HG03060 (cell line): ENCODE measurements around the gene ASPSCR1.
"Not testable (repeated sequence)": the region's sequence is repeated elsewhere in the genome, so short reads cannot be mapped to it uniquely, and the experiment has no call there.

Experiments
- ATAC-seq: cut with Tn5 transposase; IDR thresholded peaks from one replicate; pipeline ENCODE4 v1.9.1; 2021; ENCODE audit warnings: low read depth, moderate number of reproducible peaks; ENCODE audit not compliant: unreplicated experiment

Gene ASPSCR1

DNA sequence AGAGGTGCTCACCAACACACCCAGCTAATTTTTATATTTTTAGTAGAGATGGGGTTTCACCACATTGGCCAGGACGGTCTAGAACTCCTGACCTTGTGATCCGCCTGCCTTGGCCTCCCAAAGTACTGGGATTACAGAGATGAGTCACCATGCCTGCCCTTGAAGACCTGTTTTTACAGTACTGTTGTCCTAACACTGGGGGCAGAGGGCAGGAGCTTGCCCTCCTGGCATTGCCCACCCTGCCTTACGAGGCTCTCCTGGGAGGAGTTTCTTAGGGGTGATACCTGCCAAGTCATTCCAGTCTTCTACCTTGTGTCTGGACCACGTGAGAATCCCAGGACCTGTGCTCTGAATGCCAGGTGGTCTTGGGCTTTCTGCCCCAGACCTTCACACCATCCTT, 2.7 kb downstream of the ASPSCR1 start:
- no peak for ATAC-seq

DNA sequence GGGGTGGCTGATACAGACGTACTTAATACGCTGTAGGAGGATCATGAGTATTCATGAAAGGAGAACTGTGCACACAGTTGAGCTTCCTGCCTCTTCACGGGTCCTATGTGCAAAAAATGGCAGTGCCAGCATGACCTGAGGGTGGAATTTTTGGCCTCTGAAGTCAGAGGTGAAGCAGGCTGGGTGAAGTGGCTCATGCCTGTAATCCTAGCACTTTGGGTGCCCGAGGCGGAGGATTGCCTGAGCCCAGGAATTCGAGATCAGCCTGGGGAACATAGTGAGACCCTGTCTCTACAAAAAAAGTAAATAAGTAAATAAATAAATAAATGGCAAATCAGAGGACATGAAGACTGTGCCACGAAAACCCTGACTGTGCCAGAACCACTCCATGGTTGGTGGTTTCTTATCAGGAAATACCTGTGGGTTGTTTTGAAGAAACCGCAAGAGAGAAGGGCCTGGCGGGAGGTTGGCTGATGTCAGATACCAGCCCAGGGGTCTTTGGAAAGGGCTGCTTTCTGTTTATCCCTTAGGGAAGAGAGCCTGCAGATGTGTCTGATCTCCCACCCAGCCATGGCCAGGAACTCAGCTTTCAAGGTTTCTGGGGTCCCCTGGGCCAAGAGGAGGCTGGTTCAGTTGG, 3.4 kb downstream of the ASPSCR1 start:
- no peak for ATAC-seq

DNA sequence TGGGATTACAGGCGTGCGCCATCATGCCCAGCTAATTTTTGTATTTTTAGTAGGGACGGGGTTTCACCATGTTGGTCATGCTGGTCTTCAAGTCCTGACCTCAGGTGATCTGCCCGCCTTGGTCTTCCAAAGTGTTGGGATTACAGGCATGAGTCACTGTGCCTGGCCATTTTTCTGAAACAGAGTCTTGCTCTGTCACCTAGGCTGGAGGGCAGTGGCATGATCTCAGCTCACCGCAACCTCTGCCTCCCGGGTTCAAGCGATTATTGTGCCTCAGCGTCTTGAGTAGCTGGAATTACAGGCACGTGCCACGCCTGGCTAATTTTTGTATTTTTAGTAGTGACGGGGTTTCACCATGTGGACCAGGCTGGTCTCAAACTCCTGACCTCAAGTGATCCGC, 4.1 kb downstream of the ASPSCR1 start:
- not testable (repeated sequence) for ATAC-seq

DNA sequence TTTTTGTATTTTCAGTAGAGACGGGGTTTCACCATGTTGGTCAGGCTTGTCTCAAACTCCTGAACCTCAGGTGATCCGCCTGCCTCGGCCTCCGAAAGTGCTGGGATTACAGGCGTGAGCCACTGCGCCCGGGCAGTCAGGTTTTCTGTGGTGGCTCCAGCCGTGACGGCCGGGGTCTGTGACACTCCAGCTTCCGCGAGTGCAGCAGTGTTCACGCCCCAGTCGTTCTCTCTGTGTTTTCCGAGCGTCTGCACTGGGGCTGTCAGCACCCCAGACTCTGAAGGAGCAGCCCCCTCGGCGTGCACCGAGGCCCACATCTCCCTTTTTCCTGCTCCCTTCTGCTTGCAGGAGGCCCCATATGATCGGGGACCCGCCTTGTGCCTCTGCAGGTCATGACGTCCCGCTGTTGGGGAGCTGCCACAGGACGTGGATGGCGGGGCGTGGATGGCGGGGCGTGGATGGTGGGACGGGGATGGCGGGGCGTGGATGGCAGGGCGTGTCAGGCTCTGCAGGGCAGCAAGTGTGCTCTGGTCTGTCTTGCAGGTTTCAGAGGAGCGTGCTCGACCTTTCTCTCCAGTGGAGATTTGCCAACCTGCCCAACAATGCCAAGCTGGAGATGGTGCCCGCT, 5.7 kb downstream of the ASPSCR1 start:
- no peak for ATAC-seq

DNA sequence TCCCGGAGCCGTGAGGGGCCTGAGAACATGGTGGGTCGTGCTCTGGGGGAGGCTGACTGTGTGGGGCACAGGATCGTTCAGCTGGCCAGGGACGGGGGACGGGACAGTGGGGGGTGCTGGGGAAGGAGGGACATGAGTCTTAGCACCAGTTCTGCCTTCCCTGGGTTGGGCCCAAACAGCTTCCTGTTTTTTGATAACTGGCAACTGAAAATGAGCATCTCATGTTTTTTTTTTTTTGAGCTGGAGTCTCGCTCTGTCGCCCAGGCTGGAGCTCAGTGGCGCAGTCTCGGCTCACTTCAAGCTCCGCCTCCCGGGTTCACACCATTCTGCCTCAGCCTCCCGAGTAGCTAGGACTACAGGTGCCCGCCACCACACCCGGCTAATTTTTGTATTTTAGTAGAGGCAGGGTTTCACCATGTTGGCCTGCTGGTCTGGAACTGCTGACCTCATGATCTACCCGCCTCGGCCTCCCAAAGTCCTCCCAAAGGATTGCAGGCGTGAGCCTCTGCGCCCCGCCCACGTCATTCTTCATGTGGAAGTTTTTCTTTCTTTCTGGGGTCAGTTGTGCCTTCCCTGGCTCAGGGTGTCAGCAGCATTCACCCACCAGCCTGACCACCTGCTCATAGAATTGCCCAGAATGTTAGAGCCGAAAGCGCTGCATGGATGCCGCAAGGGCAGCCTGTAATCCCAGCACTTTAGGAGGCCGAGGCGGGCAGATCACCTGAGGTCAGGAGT, 6.4 kb downstream of the ASPSCR1 start:
- no peak for ATAC-seq

DNA sequence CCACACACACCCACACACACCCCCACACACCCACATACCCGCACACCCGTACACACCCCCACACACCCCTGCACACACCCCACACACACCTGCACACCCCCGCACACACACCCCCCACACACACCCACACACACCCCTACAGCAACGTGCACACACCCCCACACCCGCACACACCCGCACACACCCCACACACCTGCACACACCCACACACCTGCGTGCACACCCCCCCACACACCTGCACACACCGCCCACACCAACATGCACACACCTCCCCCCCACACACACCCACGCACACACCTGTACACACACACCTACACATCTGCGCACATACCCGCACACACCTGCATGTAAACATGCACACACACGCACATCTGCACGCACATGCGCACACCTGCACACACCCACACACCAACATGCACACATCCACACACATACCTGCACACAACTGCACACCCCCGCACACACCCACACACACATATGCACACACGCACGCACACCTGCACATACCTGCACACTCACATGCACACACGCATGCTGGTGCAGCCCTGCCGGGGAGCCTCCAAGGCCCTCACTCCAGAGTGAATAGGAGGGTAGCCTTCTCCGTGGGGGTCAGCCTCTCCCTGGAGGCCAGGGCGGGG, 7.5 kb downstream of the ASPSCR1 start:
- ATAC-seq = no peak

DNA sequence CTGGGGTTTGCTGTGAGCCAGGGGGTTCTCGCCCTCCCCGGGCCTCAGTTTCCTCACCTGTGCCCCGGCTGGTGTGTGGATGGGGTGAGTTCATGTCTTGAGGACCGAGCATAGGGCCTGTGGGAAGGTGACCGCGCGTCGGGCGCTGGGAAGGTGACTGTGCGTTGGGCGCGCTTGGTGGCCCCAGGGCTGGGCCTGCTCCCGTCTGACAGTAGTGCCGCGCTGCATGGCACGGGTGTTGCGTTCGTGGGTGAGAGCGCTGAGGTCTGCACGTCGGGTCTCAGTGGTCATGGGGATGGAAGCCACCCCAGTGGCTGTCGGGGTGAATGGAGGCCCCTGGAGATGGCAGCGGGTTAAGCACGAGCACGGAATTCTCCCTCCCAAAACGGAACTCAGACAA, 9.2 kb downstream of the ASPSCR1 start:
- ATAC-seq = no peak

DNA sequence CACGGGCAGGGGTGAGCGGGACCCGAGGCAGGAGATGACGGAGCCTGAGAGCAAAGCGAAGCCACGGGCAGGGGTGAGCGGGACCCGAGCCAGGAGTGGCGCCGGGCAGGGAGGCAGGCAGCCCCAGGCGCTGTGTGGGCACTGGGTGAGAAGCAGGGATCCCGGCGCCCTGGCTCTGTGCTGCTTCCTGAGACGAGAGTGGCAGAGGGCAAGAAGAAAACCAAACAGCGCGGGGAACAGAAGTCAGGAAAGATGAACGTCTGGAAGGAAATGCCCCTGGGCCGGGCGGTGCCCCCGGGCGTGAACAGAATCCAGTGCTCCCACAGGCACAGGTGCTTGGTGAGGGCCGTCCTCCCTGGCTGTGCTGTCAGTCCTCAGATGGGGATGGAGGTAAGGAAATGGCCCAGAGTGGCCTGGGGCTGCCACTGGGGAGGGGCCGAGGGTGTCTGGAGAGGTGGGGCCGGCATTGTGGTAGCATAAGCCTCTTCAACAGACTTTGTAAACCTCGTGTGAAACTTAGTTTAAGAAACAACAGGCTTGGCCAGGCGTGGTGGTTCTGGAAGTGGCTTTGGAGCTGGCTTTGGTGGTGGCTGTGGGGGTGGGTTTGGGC, 9.8 kb downstream of the ASPSCR1 start:
- no peak for ATAC-seq

DNA sequence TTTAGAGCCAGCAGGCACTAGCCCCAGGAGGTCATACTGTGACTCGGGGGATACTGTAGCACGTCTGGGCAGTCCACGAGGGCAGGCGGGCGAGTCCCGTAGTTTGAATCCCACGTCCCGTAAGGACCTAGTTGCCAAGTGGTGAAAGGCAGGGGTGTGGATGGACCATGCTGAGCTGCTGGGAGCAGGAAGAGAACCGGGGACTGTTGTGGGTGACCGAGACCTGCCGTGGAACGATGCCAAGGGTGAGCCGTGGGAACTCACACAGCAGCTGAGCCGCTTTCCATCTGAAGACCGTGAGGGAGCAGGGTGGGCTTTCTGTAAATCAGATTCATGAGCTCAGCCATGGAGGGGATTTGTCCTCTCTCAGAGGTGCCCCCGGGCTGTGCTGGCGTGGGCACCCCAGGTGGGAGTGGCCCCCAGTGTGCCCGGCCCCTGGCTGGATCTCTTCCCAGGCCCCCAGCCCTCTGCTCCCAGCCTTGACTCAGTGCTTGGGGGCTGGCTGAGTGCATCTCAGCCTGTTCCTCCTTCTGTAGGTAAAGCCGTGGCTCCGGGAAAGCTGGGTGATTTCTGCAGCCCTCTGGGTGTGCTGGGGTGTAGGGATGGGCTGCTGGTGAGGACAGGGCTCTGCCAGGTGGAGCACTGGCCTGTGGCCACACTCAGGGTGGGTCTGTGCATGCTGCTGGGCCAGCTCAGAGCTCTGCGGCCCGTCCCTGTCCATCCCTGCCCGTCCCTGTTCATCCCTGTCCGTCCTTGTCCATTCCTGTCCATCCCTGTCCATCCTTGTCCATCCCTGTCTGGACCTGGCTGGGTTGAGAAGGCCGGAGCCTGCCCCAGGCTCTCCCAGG, 13.6 kb downstream of the ASPSCR1 start:
- ATAC-seq = no peak

DNA sequence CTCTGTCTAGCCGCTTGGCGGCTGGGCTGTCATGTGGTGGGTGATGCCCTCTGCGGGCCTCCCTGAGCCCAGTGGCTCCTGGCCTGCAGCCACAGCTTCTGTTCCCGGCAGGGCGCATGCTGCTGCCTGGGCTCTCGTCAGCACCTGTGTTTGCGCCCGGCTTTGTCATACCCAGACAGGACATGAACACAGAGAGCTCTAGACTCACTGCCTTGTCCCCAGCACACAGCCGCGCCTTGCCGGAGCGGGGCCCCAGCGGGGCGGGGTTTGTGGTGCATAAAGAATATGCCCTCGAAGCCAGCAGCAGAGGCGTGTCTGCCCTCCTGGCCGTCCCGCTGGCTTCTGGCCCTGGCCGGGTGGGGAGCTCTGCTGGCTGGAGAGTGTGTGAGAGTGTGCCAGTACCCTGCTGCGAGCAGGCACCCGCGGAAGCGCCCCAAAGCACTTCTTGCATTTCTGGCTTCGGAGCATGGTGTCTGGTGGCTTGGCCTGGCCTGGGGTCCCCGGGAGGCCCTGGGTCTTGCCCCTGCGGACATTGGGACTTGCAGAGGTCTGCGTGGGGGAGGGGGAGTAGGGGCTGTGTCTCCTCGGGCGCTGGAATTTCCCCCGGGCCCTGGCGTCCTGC, 14.4 kb downstream of the ASPSCR1 start:
- no peak for ATAC-seq

DNA sequence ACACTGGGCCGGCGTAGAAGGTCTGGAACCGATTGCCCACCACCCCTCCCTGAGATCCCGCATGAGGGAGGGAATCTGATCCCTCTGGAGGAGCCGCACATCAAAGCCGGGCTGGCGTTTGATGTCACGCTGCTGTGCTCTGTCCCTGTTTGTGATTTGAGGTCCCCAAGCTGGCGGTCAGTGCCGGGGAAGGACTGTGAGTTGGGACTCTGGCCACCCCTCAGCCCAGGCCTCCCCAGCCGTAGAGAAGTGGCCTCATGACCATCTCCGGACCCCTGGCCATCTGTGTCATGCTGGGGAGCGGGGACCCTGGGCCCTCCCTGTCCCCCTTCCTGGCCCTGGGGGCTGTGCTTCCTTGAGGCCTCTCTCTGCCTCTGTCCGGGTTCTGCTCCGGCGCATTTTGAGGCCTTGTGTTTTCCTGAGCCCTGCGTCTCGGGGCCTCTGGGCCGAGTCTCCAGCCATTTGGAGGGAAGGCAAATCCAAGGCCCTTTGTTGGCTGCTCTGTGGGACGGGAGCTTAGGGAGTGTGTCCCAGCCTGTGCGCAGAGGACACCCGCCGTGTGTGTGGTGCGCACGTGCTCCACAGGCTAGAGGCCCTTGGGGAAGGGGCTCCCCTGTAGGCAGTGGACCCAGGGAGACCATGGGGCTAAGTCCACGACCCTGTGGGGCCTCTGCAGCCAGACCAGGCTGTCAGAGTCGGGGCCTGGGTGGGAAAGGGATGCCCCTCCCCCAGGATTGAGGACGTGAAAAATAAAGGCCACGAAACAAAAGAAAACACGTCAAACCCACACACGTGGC, 15.1 kb downstream of the ASPSCR1 start:
- ATAC-seq = no peak

DNA sequence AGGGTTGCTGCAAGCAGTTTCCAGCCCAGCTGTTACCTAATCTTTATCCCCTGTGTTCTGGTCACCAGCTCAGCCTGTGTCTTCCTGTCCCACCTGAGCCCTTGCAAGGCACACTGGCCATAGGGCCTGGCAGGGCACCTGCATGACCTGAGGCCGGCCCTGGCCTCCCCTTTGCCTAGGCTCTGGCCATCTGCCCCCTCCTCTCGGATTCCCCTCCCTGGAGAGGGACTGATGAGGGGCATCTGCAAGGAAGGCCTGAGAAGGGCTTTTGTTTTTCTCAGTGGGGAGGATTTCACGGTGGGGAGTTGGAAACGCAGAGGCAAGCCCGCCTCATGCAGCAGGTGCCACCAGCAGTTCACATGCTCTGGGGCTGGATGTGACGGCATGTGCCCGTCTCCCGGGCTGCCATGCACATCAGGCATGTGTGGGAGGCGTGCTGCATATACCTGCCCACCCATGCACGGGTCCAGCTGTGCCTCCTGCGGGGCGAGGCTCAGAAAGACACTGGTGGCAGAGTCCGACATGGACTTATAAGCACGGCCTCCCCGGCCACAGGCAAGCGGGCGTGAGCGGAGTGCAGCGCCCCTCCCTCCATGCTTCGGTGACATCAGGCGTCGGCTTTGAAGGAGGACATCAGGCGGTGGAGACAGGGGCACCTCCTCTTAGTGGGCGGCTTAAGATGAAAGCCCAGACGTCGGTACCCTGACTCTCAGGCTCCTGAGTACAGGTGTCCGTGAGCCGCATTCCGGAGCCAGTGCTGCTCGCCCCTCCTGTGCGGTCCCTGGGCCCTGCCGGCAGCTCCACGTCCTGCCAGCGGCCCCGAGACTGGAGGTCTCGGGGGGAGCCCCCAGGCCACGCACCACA, 16.5 kb downstream of the ASPSCR1 start:
- ATAC-seq = no peak

DNA sequence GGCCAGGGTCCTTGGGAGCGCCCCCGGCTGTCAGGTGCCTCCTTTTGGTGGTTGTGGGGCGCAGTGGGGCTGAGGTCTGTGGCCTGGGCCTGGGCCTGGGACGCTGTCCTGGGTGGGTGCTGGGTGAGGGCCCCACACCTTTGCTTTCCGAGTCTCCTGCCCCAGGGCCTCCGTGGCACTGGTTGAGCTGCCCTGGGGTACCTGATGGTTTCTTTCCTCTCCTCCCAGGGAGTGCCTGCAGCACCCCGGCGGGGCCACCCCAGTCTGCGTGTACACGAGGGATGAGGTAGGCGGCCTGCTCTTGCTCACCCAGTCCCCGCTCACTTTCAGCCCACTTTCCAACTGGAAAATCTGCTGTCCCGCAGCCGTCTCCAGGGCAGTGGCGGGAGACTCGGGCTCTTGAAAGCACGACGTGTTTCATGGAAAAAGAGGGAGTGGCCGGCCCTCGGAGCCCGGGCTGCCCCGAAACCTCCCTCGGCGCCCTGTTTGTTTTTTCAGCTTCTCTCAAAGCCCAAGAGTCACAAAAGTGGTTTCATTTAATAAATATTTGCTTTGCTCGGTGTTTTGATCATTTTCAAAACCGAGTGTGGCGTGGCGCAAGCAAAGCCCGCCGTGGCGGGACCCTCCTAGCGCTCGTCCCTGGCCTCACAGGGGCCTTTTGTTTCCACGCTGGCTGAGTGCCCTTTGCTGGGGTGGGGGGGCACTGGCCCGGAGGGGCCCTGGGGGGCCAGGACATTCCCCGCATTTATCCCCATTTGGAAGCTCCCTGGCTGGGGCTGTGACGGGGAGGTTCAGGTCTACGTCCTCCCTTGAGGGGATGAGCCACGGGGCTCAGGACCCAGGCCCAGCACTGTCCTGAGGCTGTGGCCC, 17.4 kb downstream of the ASPSCR1 start:
- ATAC-seq = no peak

DNA sequence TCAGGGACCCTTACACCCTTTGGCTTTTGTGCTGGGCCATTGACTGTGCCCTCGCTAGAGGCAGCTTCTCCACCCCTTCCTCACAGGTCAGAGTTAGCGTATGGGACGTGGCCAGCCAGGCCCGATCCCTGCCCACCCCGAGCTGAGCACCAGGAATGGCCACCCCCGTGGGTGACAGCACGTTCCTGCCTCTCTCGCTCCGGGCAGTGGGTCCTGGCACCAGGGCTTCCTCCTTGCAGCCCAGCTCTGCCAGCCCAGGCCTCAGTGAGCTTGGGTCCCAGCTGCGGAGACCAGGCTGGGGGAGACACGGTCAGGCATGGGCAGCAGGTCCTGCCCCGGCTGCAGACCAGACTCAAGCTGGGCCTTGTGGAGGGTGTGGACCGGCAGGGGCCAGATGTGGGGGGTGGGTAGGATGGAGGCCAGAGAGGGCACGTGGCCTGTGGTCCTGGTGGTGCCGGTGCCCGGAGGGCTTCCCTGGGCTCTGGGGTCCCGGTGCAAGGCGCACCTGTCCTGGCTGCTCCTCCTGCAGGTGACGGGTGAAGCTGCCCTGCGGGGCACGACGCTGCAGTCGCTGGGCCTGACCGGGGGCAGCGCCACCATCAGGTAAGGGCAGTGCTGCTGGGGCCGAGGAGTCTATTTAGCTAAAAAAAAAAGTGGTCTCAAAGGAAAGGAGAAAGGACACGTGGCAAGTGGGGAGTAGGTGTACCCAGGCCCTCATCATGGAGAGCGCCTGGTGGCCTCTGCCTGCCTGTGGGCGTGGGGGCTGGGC, 18.2 kb downstream of the ASPSCR1 start:
- ATAC-seq = no peak

DNA sequence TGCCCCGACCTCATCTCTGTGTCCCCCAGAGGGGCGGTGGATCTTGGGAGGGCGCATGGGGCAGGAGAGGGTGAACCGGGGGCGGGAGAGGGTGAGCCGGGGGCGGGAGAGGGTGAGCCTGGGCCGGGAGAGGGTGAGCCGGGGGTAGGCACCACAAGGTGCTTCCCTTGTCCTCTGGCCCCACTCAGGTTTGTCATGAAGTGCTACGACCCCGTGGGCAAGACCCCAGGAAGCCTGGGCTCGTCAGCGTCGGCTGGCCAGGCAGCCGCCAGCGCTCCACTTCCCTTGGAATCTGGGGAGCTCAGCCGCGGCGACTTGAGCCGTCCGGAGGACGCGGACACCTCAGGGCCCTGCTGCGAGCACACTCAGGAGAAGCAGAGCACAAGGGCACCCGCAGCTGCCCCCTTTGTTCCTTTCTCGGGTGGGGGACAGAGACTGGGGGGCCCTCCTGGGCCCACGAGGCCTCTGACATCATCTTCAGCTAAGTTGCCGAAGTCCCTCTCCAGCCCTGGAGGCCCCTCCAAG, 18.9 kb downstream of the ASPSCR1 start:
- no peak for ATAC-seq
